K562 (cell line): Measurements from ENCODE around the gene UBR1. TPM values are rescaled to one million over a fixed set of nuclear protein-coding genes. Genes with fewer than 3 reads are reported as not detected.

Experiments used
- ATAC-seq: fragments of 200-7000 bp; cut with Tn5 transposase; 3 replicates; pipeline ENCODE4 v1.9.1; 2020; ENCODE audit warnings: moderate library complexity
- BruUV-seq: library from RNA; stranded (reverse); fragments of 400-500 nt; replicated peaks from 2 replicates; lab custom pipeline; 2021; lab: Mats Ljungman, UMichigan
- CTCF ChIA-PET: fragments of 300-600 bp; formaldehyde crosslinking; extraction: SDS; loops from one replicate; lab custom pipeline; 2021; ENCODE audit warnings: low intra/inter-chr PET ratio; lab: Yijun Ruan, JAX
- POLR2A ChIA-PET: fragments of 300-600, 350-650 bp; sonication (Branson Sonifier 250); formaldehyde crosslinking; extraction: SDS; loops from one replicate; lab custom pipeline; 2021; ENCODE audit warnings: antibody characterized with exemption, inconsistent platforms; lab: Yijun Ruan, JAX
- DNase-seq, 4 experiments: peaks; one replicate each; pipeline versions ENCODE4 v3.0.0 to v3.0.0-alpha.2; 2011 to 2018; ENCODE audit warnings: low spot score in 3 of 4, mixed read lengths in 3 of 4; ENCODE audit errors: extremely low read depth in 1 of 4
- FAIRE-seq: peaks from 2 replicates; lab custom pipeline; 2011; peaks lifted over from hg19 to GRCh38; lab: Jason Lieb, UNC
- H2AFZ ChIP-seq: 2 replicates; pipeline ENCODE4 v1.6.0; 2011; ENCODE audit warnings: low read depth, low read length, control low read depth, inconsistent platforms
- H3K27ac ChIP-seq: fragments of 200-600 bp; 3 replicates; pipeline ENCODE4 v1.8.0; 2011; ENCODE audit warnings: low read depth, mild to moderate bottlenecking, control low read depth, inconsistent platforms, low read length, moderate library complexity, mixed read lengths; ENCODE audit errors: extremely low read depth
- H3K27me3 ChIP-seq, 2 experiments: fragments of 300-600 bp in 1 of 2; 2 replicates in 1 of 2; 3 replicates in 1 of 2; pipeline versions ENCODE4 v1.6.0 to v1.8.0; 2011; ENCODE audit warnings: inconsistent platforms in 2 of 2, low read length in 2 of 2, mild to moderate bottlenecking in 1 of 2, mixed read lengths in 1 of 2, moderate library complexity in 1 of 2; ENCODE audit not compliant: control insufficient read depth in 2 of 2, insufficient read depth in 2 of 2
- H3K36me3 ChIP-seq: fragments of 300-600 bp; 3 replicates; pipeline ENCODE4 v1.8.0; 2011; ENCODE audit warnings: mild to moderate bottlenecking, low read length, inconsistent platforms; ENCODE audit not compliant: control insufficient read depth, insufficient read depth
- H3K4me1 ChIP-seq, 2 experiments: fragments of 200-600 bp in 1 of 2; replicated peaks in 1 of 2; 2 replicates in 1 of 2; 3 replicates in 1 of 2; pipeline versions ENCODE4 v1.5.1 to v1.8.0; 2011; ENCODE audit warnings: inconsistent platforms in 2 of 2, low read length in 2 of 2, mild to moderate bottlenecking in 1 of 2, mixed read lengths in 1 of 2, moderate library complexity in 1 of 2; ENCODE audit not compliant: control insufficient read depth in 2 of 2, insufficient read depth in 2 of 2
- H3K4me2 ChIP-seq: 2 replicates; pipeline ENCODE4 v1.6.1; 2011; ENCODE audit warnings: low read length, control low read depth, inconsistent platforms, mixed read lengths; ENCODE audit not compliant: insufficient read depth
- H3K4me3 ChIP-seq: fragments of 200-600 bp; sonication (generic), shearing (Covaris generic); 2 replicates; pipeline ENCODE4 v1.5.1; 2016; ENCODE audit warnings: control low read depth, inconsistent platforms
- H3K79me2 ChIP-seq: fragments of 200-600 bp; 3 replicates; pipeline ENCODE4 v1.8.0; 2011; ENCODE audit warnings: low read length, inconsistent platforms; ENCODE audit not compliant: control insufficient read depth, insufficient read depth
- H3K9ac ChIP-seq, 2 experiments: 2 replicates each; pipeline versions ENCODE4 v1.6.0 to v1.6.1; 2011; ENCODE audit warnings: low read depth in 2 of 2, low read length in 2 of 2, control low read depth in 1 of 2, inconsistent platforms in 1 of 2, mild to moderate bottlenecking in 1 of 2, mixed read lengths in 1 of 2; ENCODE audit not compliant: insufficient read depth in 1 of 2
- H3K9me1 ChIP-seq: one replicate; pipeline ENCODE4 v1.6.0; 2011; ENCODE audit warnings: inconsistent platforms, mild to moderate bottlenecking, low read length, moderate library complexity; ENCODE audit not compliant: control insufficient read depth, insufficient read depth
- H3K9me3 ChIP-seq: replicated peaks from 2 replicates; pipeline ENCODE4 v1.5.1; 2011; ENCODE audit warnings: low read depth, low read length, inconsistent platforms; ENCODE audit not compliant: control insufficient read depth, insufficient read depth
- H4K20me1 ChIP-seq: replicated peaks from 2 replicates; pipeline ENCODE4 v1.6.1; 2011; ENCODE audit warnings: low read length, inconsistent platforms, mixed read lengths; ENCODE audit not compliant: control insufficient read depth, insufficient read depth
- BCOR ChIP-seq: fragments of 450-650 bp; IDR thresholded peaks from 2 replicates; pipeline ENCODE4 v1.6.1; 2016
- EGR1 ChIP-seq: fragments of 450-650 bp; conservative IDR thresholded peaks from 2 replicates; pipeline ENCODE4 v1.6.1; 2017; ENCODE audit warnings: mild to moderate bottlenecking
- SMARCA4 ChIP-seq: fragments of 450-650 bp; IDR thresholded peaks from 2 replicates; pipeline ENCODE4 v1.6.1; 2016
- TBP ChIP-seq: optimal IDR thresholded peaks from 2 replicates; pipeline ENCODE3; 2011; ENCODE audit warnings: low read depth, low read length, improper control_type of control experiment
- WGBS: fragments of 100-300 bp; shearing (Covaris generic); methylation state at CpG from one replicate; pipeline ENCODE4 v1.1.6; 2016; ENCODE audit warnings: low coverage, mixed read lengths; ENCODE audit not compliant: insufficient coverage; ENCODE audit errors: missing lambda C conversion rate; 5-methylcytosine and 5-hydroxymethylcytosine counted together
- in situ Hi-C: fragments of 300-500 bp; cut with MboI; formaldehyde crosslinking; loops from 4 replicates; pipeline ENCODE4 v1.15.0; 2018; ENCODE audit warnings: inconsistent platforms, mixed read lengths
- intact Hi-C: fragments of 100-400 bp; cut with micrococcal nuclease; formaldehyde crosslinking; loops from 2 replicates; pipeline ENCODE4 v1.14.2; 2022
- polyA plus RNA-seq, 8 experiments: library from polyadenylated mRNA; depleted of rRNA in 4 of 8; stranded (reverse) in 5 of 8; unstranded in 3 of 8; fragments of >200 nt; fragmentation: Nextera tagmentation in 2 of 8; fragmentation: Illumina TruSeq in 1 of 8; extraction: Ambion mirVana in 2 of 8; extraction: Trizol in 1 of 8; gene quantifications; 2 replicates each; pipeline versions ENCODE4 v1.2.1 to v1.2.3, GENCODE V29; 2011 to 2014; ENCODE audit warnings: inconsistent platforms in 1 of 8, missing spikeins in 1 of 8
- total RNA-seq, 7 experiments: library from RNA; depleted of rRNA in 6 of 7; stranded (reverse); fragments of >200 nt in 6 of 7; fragmentation: Illumina TruSeq in 2 of 7; extraction: Trizol in 2 of 7; gene quantifications; 2 replicates each; pipeline versions ENCODE4 v1.2.1 to v1.2.3, GENCODE V29; 2011 to 2021; ENCODE audit warnings: low replicate concordance in 1 of 7
- TF ChIP-seq, protein P1 (sequence below): fragments of 250-450 bp; sonication (Bioruptor Pico); IDR thresholded peaks from 2 replicates; pipeline ENCODE4 v1.8.0; 2022; ENCODE audit warnings: moderate library complexity, mild to moderate bottlenecking, inconsistent platforms
- TF ChIP-seq, protein P2 (sequence below), 3 experiments: fragments of 200-800 bp in 1 of 3; fragments of 250-450 bp in 1 of 3; fragments of 450-650 bp in 1 of 3; sonication (Bioruptor Pico) in 1 of 3; sonication (Bioruptor generic) in 1 of 3; formaldehyde crosslinking in 1 of 3; IDR thresholded peaks; 2 replicates each; pipeline versions ENCODE4 v1.6.1 to v1.8.0; 2016 to 2022; ENCODE audit warnings: mild to moderate bottlenecking in 2 of 3, missing genetic modification characterization in 2 of 3, missing compliant biosample characterization in 1 of 3, moderate library complexity in 1 of 3
- TF ChIP-seq, protein P3 (sequence below), 2 experiments: fragments of 450-650 bp; IDR thresholded peaks; 2 replicates each; pipeline ENCODE4 v1.6.1; 2016

Gene UBR1
- total and polyA plus RNA-seq, 9 of the 15 experiments (the other 6 are each of a cell fraction or from before 2014, with no cell fraction given), result 5.8 to 30.7 (median 15.3) TPM

DNA sequence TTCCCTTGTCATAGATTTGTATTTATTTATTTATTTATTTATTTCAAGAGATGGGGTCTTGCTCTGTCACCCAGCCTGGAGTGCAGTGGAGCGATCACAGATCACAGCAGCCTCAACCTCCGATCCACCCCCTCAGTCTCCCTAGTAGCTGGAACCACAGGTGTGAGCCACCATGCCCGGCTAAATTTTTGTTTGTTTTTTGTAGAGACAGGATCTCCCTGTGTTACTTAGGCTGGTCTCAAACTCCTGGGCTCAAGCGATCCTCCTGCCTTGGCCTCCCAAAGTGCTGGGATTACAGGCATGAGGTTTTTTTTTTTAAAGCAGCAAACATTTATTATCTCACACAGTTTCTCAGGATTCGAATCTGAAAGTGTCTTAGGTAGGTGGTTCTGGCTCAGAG, 187.8 kb downstream of the UBR1 start:
- Histone ChIP-seq H3K4me1 (peaks cover 5 to 11% of the 10 kb centered on the region in 2 experiments), H3K4me3 (peak overlapping the region; percentile 11; the same call in 1 of the 2 replicates), H3K9ac (peak overlapping the region; percentile 33 to 83; a peak in 2 of 4 replicates), H3K79me2 (peaks cover 48% of the 10 kb centered on the region), H2AFZ (no peak overlapping the region), H3K27me3 (no peaks in the 10 kb centered on the region), H4K20me1 (no peaks in the 10 kb centered on the region; the same call in 1 of the 2 replicates), H3K27ac (no peak overlapping the region), H3K36me3 (no peaks in the 10 kb centered on the region), H3K4me2 (peak overlapping the region; percentile 39; the same call in 1 of the 2 replicates), H3K9me3 (no peaks in the 10 kb centered on the region), H3K9me1 (no peaks in the 10 kb centered on the region)
- ChIA-PET CTCF (no interaction called here), POLR2A (interaction anchor here (0.6 kb wide), 1 partner anchor 1635 kb away, joined by 3 read pairs; no protein-coding TSS in a partner anchor)
- no TSS peak for BruUV-seq
- FAIRE-seq, result peak; percentile 23
- intact Hi-C loops, result loop anchor here (5.0 kb wide), 1 partner anchor 41 kb away; no protein-coding TSS in a partner anchor
- DNase-seq, result peak in 1 of 4 experiments; percentile 37
- in situ Hi-C loops, result no loop called here
- no peak for ATAC-seq
- TF ChIP-seq BCOR (peak; percentile 42; the same call in 1 of the 2 replicates), SMARCA4 (0 out of 2 replicates have a peak, but pooled peaks have one; percentile 13), TBP (no peak), EGR1 (peak; percentile 63)
- TF ChIP-seq, protein P1, sequence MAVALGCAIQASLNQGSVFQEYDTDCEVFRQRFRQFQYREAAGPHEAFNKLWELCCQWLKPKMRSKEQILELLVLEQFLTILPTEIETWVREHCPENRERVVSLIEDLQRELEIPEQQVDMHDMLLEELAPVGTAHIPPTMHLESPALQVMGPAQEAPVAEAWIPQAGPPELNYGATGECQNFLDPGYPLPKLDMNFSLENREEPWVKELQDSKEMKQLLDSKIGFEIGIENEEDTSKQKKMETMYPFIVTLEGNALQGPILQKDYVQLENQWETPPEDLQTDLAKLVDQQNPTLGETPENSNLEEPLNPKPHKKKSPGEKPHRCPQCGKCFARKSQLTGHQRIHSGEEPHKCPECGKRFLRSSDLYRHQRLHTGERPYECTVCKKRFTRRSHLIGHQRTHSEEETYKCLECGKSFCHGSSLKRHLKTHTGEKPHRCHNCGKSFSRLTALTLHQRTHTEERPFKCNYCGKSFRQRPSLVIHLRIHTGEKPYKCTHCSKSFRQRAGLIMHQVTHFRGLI, result no peak
- TF ChIP-seq, protein P2, sequence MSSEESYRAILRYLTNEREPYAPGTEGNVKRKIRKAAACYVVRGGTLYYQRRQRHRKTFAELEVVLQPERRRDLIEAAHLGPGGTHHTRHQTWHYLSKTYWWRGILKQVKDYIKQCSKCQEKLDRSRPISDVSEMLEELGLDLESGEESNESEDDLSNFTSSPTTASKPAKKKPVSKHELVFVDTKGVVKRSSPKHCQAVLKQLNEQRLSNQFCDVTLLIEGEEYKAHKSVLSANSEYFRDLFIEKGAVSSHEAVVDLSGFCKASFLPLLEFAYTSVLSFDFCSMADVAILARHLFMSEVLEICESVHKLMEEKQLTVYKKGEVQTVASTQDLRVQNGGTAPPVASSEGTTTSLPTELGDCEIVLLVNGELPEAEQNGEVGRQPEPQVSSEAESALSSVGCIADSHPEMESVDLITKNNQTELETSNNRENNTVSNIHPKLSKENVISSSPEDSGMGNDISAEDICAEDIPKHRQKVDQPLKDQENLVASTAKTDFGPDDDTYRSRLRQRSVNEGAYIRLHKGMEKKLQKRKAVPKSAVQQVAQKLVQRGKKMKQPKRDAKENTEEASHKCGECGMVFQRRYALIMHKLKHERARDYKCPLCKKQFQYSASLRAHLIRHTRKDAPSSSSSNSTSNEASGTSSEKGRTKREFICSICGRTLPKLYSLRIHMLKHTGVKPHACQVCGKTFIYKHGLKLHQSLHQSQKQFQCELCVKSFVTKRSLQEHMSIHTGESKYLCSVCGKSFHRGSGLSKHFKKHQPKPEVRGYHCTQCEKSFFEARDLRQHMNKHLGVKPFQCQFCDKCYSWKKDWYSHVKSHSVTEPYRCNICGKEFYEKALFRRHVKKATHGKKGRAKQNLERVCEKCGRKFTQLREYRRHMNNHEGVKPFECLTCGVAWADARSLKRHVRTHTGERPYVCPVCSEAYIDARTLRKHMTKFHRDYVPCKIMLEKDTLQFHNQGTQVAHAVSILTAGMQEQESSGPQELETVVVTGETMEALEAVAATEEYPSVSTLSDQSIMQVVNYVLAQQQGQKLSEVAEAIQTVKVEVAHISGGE (CRISPR knock-in tag; IDR thresholded peaks at IDR 0.05), result no peak
- TF ChIP-seq, protein P3, sequence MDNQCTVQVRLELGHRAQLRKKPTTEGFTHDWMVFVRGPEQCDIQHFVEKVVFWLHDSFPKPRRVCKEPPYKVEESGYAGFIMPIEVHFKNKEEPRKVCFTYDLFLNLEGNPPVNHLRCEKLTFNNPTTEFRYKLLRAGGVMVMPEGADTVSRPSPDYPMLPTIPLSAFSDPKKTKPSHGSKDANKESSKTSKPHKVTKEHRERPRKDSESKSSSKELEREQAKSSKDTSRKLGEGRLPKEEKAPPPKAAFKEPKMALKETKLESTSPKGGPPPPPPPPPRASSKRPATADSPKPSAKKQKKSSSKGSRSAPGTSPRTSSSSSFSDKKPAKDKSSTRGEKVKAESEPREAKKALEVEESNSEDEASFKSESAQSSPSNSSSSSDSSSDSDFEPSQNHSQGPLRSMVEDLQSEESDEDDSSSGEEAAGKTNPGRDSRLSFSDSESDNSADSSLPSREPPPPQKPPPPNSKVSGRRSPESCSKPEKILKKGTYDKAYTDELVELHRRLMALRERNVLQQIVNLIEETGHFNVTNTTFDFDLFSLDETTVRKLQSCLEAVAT (IDR thresholded peaks at IDR 0.05), result 0 out of 4 replicates have a peak, but pooled peaks of 1 of the 2 experiments have one; percentile 35
- WGBS, result 14% methylated on average over 5 of the region's 5 CpGs
